Lower leg skin (tissue), 3 donors: ENCODE measurements around the gene DSP.

Experiments
- CTCF ChIP-seq, 3 donors: fragments of 450-650 bp; IDR thresholded peaks; one replicate each; pipeline ENCODE4 v1.5.1; 2016; ENCODE audit warnings: antibody characterized with exemption in 3 of 3, mild to moderate bottlenecking in 3 of 3, moderate library complexity in 2 of 3
- POLR2A ChIP-seq, 2 donors: fragments of 450-650 bp; IDR thresholded peaks; one replicate each; pipeline ENCODE4 v1.6.1; 2016 to 2017; ENCODE audit warnings: antibody characterized with exemption in 2 of 2, mild to moderate bottlenecking in 1 of 2, moderate library complexity in 1 of 2

- no peak for TF ChIP-seq CTCF (IDR thresholded peaks at IDR 0.05)
- TF ChIP-seq POLR2A (IDR thresholded peaks at IDR 0.05): no peak
These were observed 4.9 kb downstream of the DSP start for GRCh38 chr6:7546383-7546782.
